ENCODE measurements around the gene MEMO1. TPM values are rescaled to one million over a fixed set of nuclear protein-coding genes. Genes with fewer than 3 reads are reported as not detected.

MEMO1 gene
- total and polyA plus RNA-seq, 4 donors = 30.7 to 38.5 (median 32.2) TPM

DNA sequence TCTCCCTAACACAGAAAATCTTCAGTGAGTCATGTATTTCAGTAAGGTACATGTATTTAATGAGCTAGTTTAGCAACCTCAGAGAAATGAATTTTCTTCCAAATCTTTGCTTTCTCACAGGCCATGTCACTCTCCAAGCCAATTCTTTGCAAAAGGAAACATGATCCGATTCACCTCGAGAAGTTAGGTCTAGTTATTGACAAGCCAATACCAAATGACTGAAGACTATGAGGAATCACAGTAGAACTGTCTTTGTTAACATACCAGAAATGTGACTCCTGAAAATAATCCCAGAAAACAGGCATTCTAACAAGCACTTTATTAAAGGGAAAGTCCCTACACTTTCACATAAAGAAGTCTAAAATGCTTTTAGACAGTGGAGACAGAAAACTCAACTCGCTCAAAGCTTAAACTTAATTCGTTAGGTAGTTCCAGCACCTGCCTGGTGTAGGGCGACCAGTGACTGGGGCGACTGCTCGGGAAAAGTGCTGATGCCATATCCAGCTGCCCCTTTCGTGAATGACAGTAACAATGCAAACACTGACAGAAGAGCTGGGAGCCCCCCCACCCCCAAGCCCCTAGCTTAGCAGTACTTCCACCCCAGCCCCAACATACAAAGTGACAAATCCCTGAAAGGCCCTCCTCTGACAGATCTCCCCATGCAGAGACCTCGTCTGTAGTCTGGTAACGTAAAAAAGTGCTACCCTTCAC lies 1.8 kb downstream of the MEMO1 start:
- H3K9me3 ChIP-seq (ENCODE audit: control insufficient read depth in 4 of 4, insufficient read depth in 3 of 4, low read length in 3 of 4) = no peaks in the 10 kb centered on the region
- TF ChIP-seq, protein P1, sequence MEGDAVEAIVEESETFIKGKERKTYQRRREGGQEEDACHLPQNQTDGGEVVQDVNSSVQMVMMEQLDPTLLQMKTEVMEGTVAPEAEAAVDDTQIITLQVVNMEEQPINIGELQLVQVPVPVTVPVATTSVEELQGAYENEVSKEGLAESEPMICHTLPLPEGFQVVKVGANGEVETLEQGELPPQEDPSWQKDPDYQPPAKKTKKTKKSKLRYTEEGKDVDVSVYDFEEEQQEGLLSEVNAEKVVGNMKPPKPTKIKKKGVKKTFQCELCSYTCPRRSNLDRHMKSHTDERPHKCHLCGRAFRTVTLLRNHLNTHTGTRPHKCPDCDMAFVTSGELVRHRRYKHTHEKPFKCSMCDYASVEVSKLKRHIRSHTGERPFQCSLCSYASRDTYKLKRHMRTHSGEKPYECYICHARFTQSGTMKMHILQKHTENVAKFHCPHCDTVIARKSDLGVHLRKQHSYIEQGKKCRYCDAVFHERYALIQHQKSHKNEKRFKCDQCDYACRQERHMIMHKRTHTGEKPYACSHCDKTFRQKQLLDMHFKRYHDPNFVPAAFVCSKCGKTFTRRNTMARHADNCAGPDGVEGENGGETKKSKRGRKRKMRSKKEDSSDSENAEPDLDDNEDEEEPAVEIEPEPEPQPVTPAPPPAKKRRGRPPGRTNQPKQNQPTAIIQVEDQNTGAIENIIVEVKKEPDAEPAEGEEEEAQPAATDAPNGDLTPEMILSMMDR (IDR thresholded peaks at IDR 0.05; ENCODE audit: control extremely low read depth, extremely low read depth) = no peak
- H3K27me3 ChIP-seq (ENCODE audit: control insufficient read depth in 3 of 3, insufficient read depth in 3 of 3, low read length in 2 of 3) = no peaks in the 10 kb centered on the region
- H3K4me1 ChIP-seq (ENCODE audit: control insufficient read depth in 5 of 5, insufficient read depth in 5 of 5, low read length in 5 of 5) = peaks cover 3 to 19% (median 12%) of the 10 kb centered on the region in 5 donors
- peak overlapping the region; percentile 68 to 84 for H3K9ac ChIP-seq (ENCODE audit: insufficient read depth in 1 of 2, low read length in 2 of 2)
- peak overlapping the region; percentile 75 for H3K4me3 ChIP-seq
- WGBS, 2 donors = 1 to 2% methylated on average over 10 of the region's 10 CpGs
- DNase-seq = peak; percentile 30 to 34 (median 31)
- no peak for ATAC-seq (ENCODE audit: insufficient read depth, low FRiP score)
- peak overlapping the region; percentile 86 to 98 for H3K27ac ChIP-seq (ENCODE audit: low read depth in 1 of 2, low read length in 1 of 2)
- H3K36me3 ChIP-seq (ENCODE audit: control insufficient read depth in 4 of 4, insufficient read depth in 4 of 4, low read length in 4 of 4) = no peaks in the 10 kb centered on the region

DNA sequence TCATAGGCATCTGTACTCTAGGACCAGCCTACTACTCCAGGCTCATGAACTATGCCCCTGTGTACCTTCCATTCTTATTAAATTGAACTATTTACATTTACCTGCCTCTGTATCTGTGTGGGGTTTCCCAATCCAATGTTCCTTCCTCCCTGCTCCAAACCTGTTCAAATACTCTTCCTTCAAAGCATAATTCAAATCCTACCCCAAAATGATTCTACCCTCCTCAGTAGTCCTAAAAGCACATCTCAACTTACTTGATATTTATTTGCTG lies 3.8 kb downstream of the MEMO1 start:
- no peak overlapping the region for H3K9ac ChIP-seq (ENCODE audit: insufficient read depth in 1 of 2, low read length in 2 of 2)
- no peaks in the 10 kb centered on the region for H3K9me3 ChIP-seq (ENCODE audit: control insufficient read depth in 4 of 4, insufficient read depth in 3 of 4, low read length in 3 of 4)
- TF ChIP-seq, protein P1 (IDR thresholded peaks at IDR 0.05; ENCODE audit: control extremely low read depth, extremely low read depth) = no peak
- H3K27me3 ChIP-seq (ENCODE audit: control insufficient read depth in 3 of 3, insufficient read depth in 3 of 3, low read length in 2 of 3) = no peaks in the 10 kb centered on the region
- ATAC-seq (ENCODE audit: insufficient read depth, low FRiP score) (no peak), DNase-seq (no peak)
- no peak overlapping the region for H3K4me3 ChIP-seq
- no peaks in the 10 kb centered on the region for H3K36me3 ChIP-seq (ENCODE audit: control insufficient read depth in 4 of 4, insufficient read depth in 4 of 4, low read length in 4 of 4)
- peaks cover 3 to 19% (median 12%) of the 10 kb centered on the region in 5 donors for H3K4me1 ChIP-seq (ENCODE audit: control insufficient read depth in 5 of 5, insufficient read depth in 5 of 5, low read length in 5 of 5)
- H3K27ac ChIP-seq (ENCODE audit: low read depth in 1 of 2, low read length in 1 of 2) = no peak overlapping the region

DNA sequence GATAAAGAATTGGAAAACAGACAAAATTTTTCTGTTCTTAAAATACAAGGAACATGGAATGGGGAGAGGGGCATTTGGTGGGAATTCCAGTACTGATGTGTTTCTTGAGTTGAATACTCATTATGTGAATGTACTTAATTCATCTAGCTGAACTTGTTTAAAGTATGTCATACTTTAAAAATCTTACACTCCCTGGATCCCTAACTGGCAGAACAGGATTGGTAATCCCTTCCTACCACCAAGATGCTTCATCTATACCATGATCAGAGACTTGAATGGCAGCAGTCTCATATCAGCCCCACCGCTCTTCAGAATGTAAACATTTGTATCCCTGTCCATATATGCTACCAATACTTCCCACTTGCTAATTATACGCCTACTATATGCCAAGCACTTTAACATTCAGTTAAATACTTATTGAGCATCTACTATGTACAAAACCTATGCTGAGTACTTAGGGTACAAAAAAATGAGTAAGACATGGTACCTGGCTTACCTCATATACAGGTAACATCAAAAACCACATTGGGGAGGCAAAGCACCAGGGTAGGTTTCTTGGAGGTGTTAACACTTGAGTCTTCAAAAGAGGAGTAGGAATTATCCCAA lies 5.3 kb downstream of the MEMO1 start:
- 94 to 98% methylated on average over 2 of the region's 2 CpGs for WGBS, 2 donors
- no peak overlapping the region for H3K9ac ChIP-seq (ENCODE audit: insufficient read depth in 1 of 2, low read length in 2 of 2)
- H3K9me3 ChIP-seq (ENCODE audit: control insufficient read depth in 4 of 4, insufficient read depth in 3 of 4, low read length in 3 of 4) = no peaks in the 10 kb centered on the region
- no peaks in the 10 kb centered on the region for H3K36me3 ChIP-seq (ENCODE audit: control insufficient read depth in 4 of 4, insufficient read depth in 4 of 4, low read length in 4 of 4)
- TF ChIP-seq, protein P1 (IDR thresholded peaks at IDR 0.05; ENCODE audit: control extremely low read depth, extremely low read depth) = no peak
- H3K27me3 ChIP-seq (ENCODE audit: control insufficient read depth in 3 of 3, insufficient read depth in 3 of 3, low read length in 2 of 3) = no peaks in the 10 kb centered on the region
- ATAC-seq (ENCODE audit: insufficient read depth, low FRiP score) (no peak), DNase-seq (no peak)
- H3K4me3 ChIP-seq = no peak overlapping the region
- no peak overlapping the region for H3K27ac ChIP-seq (ENCODE audit: low read depth in 1 of 2, low read length in 1 of 2)
- H3K4me1 ChIP-seq (ENCODE audit: control insufficient read depth in 5 of 5, insufficient read depth in 5 of 5, low read length in 5 of 5) = peaks cover 3 to 19% (median 8%) of the 10 kb centered on the region in 5 donors
